Stimulated activated memory B cell treated with anti-CD40 and anti-IgM and Interleukin-4, amounts not matched to agents 10 μg/mL and 1 μg/mL and 100 μg/mL, for 72 hours (primary cell): ENCODE data around the gene SPINT1.
A peak's percentile ranks its signal among the peaks of the same experiment; 100 is the strongest.
"Not testable (repeated sequence)": the region's sequence is repeated elsewhere in the genome, so short reads cannot be mapped to it uniquely, and the experiment has no call there.

Experiments
- ATAC-seq: fragments of 150-1000 bp; cut with Tn5 transposase; 2 replicates; pipeline ENCODE4 v1.10.0; 2021
- H3K27ac Mint-ChIP-seq: one replicate; pipeline ENCODE4 v1.8.0; 2022; ENCODE audit warnings: mild to moderate bottlenecking, mixed read lengths
- H3K27me3 Mint-ChIP-seq: one replicate; pipeline ENCODE4 v1.8.0; 2022; ENCODE audit warnings: mixed read lengths
- H3K36me3 Mint-ChIP-seq: one replicate; pipeline ENCODE4 v1.8.0; 2022; ENCODE audit warnings: mixed read lengths
- H3K4me1 Mint-ChIP-seq: one replicate; pipeline ENCODE4 v1.8.0; 2022; ENCODE audit warnings: mixed read lengths
- H3K4me3 Mint-ChIP-seq: one replicate; pipeline ENCODE4 v1.8.0; 2022; ENCODE audit warnings: mild to moderate bottlenecking, moderate library complexity, mixed read lengths
- H3K9me3 Mint-ChIP-seq: one replicate; pipeline ENCODE4 v1.8.0; 2022; ENCODE audit warnings: mixed read lengths

SPINT1 gene

GRCh38 chr15:40845511-40846284, 1.9 kb downstream of the SPINT1 start:
- Mint-ChIP-seq H3K27ac (peak overlapping the region; percentile 59), H3K4me1 (peaks cover 39% of the 10 kb centered on the region), H3K9me3 (no peaks in the 10 kb centered on the region), H3K4me3 (peak overlapping the region; percentile 87), H3K27me3 (no peaks in the 10 kb centered on the region), H3K36me3 (peaks cover 5% of the 10 kb centered on the region)
- ATAC-seq = no peak

- no peak for ATAC-seq
- H3K9me3 Mint-ChIP-seq = no peaks in the 10 kb centered on the region
- H3K4me3 Mint-ChIP-seq = peak overlapping the region; percentile 46
- H3K4me1 Mint-ChIP-seq = peaks cover 39% of the 10 kb centered on the region
- no peaks in the 10 kb centered on the region for H3K27me3 Mint-ChIP-seq
- peaks cover 14% of the 10 kb centered on the region for H3K36me3 Mint-ChIP-seq
- H3K27ac Mint-ChIP-seq = peak overlapping the region; percentile 59
Measured at GRCh38 chr15:40846841-40847222, 3.0 kb downstream of the SPINT1 start.

GRCh38 chr15:40847223-40847961, 3.5 kb downstream of the SPINT1 start:
- H3K9me3 Mint-ChIP-seq = no peaks in the 10 kb centered on the region
- peaks cover 14% of the 10 kb centered on the region for H3K36me3 Mint-ChIP-seq
- peak overlapping the region; percentile 46 for H3K4me3 Mint-ChIP-seq
- H3K27me3 Mint-ChIP-seq = no peaks in the 10 kb centered on the region
- peak overlapping the region; percentile 59 for H3K27ac Mint-ChIP-seq
- ATAC-seq = peak; percentile 72
- H3K4me1 Mint-ChIP-seq = peaks cover 39% of the 10 kb centered on the region

GRCh38 chr15:40850576-40851112, 6.8 kb downstream of the SPINT1 start:
- no peak overlapping the region for H3K27ac Mint-ChIP-seq
- no peaks in the 10 kb centered on the region for H3K9me3 Mint-ChIP-seq
- ATAC-seq = no peak
- peaks cover 28% of the 10 kb centered on the region for H3K36me3 Mint-ChIP-seq
- peaks cover 27% of the 10 kb centered on the region for H3K4me1 Mint-ChIP-seq
- no peak overlapping the region for H3K4me3 Mint-ChIP-seq
- no peaks in the 10 kb centered on the region for H3K27me3 Mint-ChIP-seq

- ATAC-seq = no peak
- peaks cover 35% of the 10 kb centered on the region for H3K36me3 Mint-ChIP-seq
- no peaks in the 10 kb centered on the region for H3K27me3 Mint-ChIP-seq
- peak overlapping the region; percentile 6 for H3K27ac Mint-ChIP-seq
- H3K4me1 Mint-ChIP-seq = peaks cover 11% of the 10 kb centered on the region
- no peaks in the 10 kb centered on the region for H3K9me3 Mint-ChIP-seq
- H3K4me3 Mint-ChIP-seq = no peak overlapping the region
Measured at GRCh38 chr15:40852529-40852928, 8.7 kb downstream of the SPINT1 start.

DNA sequence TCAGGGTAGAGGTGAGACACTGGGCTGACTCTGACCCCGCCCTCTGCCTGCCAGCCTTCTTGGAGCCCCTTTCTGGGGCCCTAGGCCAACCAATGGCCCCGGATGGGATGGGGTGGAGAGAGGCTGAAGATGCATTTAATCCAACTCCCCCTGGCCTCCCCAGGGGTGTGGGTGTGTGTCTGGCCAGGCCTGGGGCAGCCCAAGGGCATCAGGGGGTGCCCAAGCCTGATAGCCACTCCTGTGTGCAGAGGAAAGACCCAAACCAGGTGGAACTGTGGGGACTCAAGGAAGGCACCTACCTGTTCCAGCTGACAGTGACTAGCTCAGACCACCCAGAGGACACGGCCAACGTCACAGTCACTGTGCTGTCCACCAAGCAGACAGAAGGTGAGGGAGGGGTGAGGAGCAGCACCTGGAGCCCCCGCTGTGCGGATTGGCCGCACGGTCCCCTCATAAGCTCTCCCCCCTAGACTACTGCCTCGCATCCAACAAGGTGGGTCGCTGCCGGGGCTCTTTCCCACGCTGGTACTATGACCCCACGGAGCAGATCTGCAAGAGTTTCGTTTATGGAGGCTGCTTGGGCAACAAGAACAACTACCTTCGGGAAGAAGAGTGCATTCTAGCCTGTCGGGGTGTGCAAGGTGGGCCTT, 9.5 kb downstream of the SPINT1 start:
- H3K9me3 Mint-ChIP-seq = no peaks in the 10 kb centered on the region
- ATAC-seq = no peak

DNA sequence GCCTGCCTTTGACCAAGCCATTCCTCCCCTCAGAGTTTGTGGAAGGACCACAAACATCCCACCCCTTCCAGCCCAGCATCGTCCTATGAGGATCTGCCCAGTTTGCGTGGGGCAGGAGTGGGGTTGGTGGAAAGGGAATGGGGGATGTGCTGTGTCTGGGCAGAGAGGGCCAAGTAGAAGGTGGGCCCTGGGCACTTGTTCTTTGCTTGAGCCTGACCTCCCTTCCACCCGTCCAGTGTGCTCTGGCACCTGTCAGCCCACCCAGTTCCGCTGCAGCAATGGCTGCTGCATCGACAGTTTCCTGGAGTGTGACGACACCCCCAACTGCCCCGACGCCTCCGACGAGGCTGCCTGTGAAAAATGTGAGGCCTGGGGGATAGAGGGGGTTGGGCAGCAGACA, 10.3 kb downstream of the SPINT1 start:
- ATAC-seq = no peak
- H3K4me3 Mint-ChIP-seq = no peak overlapping the region
- H3K27ac Mint-ChIP-seq = no peak overlapping the region
- H3K36me3 Mint-ChIP-seq = peaks cover 35% of the 10 kb centered on the region
- H3K27me3 Mint-ChIP-seq = no peaks in the 10 kb centered on the region
- peaks cover 13% of the 10 kb centered on the region for H3K4me1 Mint-ChIP-seq
- H3K9me3 Mint-ChIP-seq = no peaks in the 10 kb centered on the region

More for the DNA sequence above, 9.5 kb downstream of the SPINT1 start:
- H3K27me3 Mint-ChIP-seq = no peaks in the 10 kb centered on the region
- no peak overlapping the region for H3K4me3 Mint-ChIP-seq
- H3K36me3 Mint-ChIP-seq = peaks cover 35% of the 10 kb centered on the region
- peaks cover 8% of the 10 kb centered on the region for H3K4me1 Mint-ChIP-seq
- no peak overlapping the region for H3K27ac Mint-ChIP-seq

GRCh38 chr15:40855706-40856234, 11.9 kb downstream of the SPINT1 start:
- no peak overlapping the region for H3K4me3 Mint-ChIP-seq

DNA sequence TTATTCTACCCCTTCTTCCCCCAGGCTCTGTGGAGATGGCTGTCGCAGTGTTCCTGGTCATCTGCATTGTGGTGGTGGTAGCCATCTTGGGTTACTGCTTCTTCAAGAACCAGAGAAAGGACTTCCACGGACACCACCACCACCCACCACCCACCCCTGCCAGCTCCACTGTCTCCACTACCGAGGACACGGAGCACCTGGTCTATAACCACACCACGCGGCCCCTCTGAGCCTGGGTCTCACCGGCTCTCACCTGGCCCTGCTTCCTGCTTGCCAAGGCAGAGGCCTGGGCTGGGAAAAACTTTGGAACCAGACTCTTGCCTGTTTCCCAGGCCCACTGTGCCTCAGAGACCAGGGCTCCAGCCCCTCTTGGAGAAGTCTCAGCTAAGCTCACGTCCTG, 12.9 kb downstream of the SPINT1 start:
- Mint-ChIP-seq H3K36me3 (peaks cover 21% of the 10 kb centered on the region), H3K27me3 (no peaks in the 10 kb centered on the region), H3K27ac (no peak overlapping the region), H3K4me3 (no peak overlapping the region), H3K4me1 (peaks cover 18% of the 10 kb centered on the region), H3K9me3 (no peaks in the 10 kb centered on the region)
- no peak for ATAC-seq

More at GRCh38 chr15:40855706-40856234, 11.9 kb downstream of the SPINT1 start:
- Mint-ChIP-seq H3K9me3 (no peaks in the 10 kb centered on the region), H3K27ac (no peak overlapping the region), H3K4me1 (peaks cover 18% of the 10 kb centered on the region), H3K36me3 (peaks cover 29% of the 10 kb centered on the region), H3K27me3 (no peaks in the 10 kb centered on the region)
- ATAC-seq = no peak

- peak overlapping the region; percentile 59 for H3K27ac Mint-ChIP-seq
- peaks cover 21% of the 10 kb centered on the region for H3K36me3 Mint-ChIP-seq
Measured at GRCh38 chr15:40857601-40858341, 13.9 kb downstream of the SPINT1 start.

DNA sequence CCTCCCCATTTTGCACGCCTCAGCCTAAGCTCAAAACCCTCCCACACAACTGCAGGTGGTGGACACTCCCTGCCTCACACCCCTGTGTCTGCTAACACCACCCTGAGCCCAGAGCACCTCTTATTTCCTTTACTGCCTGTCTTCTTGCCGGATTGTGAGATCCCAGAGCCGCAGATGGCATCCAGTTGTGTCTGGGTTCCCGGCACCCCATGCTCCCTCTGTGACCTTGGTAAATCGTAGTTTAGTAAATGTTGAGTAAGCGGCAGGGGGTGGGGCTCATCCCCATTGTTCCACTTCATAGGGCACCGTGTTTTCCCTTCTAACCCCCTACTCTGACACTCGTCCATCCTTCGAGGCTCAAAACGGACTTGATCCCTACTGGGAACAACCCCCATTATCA, 14.9 kb downstream of the SPINT1 start:
- ATAC-seq = no peak
- no peak overlapping the region for H3K27ac Mint-ChIP-seq
- H3K9me3 Mint-ChIP-seq = no peaks in the 10 kb centered on the region
- peaks cover 9% of the 10 kb centered on the region for H3K27me3 Mint-ChIP-seq
- H3K4me3 Mint-ChIP-seq = no peak overlapping the region
- H3K4me1 Mint-ChIP-seq = peaks cover 18% of the 10 kb centered on the region
- H3K36me3 Mint-ChIP-seq = peaks cover 19% of the 10 kb centered on the region

More at GRCh38 chr15:40857601-40858341, 13.9 kb downstream of the SPINT1 start:
- ATAC-seq = peak; percentile 78
- Mint-ChIP-seq H3K4me3 (no peak overlapping the region), H3K27me3 (peaks cover 4% of the 10 kb centered on the region), H3K4me1 (peaks cover 18% of the 10 kb centered on the region), H3K9me3 (no peaks in the 10 kb centered on the region)

GRCh38 chr15:40859206-40859851, 15.5 kb downstream of the SPINT1 start:
- no peak overlapping the region for H3K4me3 Mint-ChIP-seq
- peaks cover 12% of the 10 kb centered on the region for H3K36me3 Mint-ChIP-seq
- peak; percentile 86 for ATAC-seq

DNA sequence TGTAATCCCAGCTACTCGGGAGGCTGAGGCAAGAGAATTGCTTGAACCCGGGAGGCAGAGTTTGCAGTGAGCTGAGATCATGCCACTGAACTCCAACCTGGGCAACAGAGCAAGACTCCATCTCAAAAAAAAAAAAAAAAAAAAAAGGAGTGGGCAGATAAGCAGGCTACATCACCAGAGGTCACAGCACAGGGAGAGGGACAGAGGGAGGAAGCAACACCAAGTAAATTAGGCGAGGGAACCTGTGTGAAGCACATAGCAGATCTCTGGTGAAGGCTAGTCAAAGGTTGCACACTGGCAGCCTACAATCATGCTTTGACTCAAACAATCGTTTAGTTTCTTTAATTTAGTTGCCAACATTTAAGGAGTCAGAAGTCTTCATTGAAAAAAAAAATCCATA, 17.3 kb downstream of the SPINT1 start:
- ATAC-seq, H3K36me3 Mint-ChIP-seq, H3K27ac Mint-ChIP-seq: not testable (repeated sequence)

More at GRCh38 chr15:40859206-40859851, 15.5 kb downstream of the SPINT1 start:
- no peaks in the 10 kb centered on the region for H3K9me3 Mint-ChIP-seq
- peaks cover 18% of the 10 kb centered on the region for H3K4me1 Mint-ChIP-seq
- H3K27me3 Mint-ChIP-seq = peaks cover 9% of the 10 kb centered on the region
- H3K27ac Mint-ChIP-seq = no peak overlapping the region

DNA sequence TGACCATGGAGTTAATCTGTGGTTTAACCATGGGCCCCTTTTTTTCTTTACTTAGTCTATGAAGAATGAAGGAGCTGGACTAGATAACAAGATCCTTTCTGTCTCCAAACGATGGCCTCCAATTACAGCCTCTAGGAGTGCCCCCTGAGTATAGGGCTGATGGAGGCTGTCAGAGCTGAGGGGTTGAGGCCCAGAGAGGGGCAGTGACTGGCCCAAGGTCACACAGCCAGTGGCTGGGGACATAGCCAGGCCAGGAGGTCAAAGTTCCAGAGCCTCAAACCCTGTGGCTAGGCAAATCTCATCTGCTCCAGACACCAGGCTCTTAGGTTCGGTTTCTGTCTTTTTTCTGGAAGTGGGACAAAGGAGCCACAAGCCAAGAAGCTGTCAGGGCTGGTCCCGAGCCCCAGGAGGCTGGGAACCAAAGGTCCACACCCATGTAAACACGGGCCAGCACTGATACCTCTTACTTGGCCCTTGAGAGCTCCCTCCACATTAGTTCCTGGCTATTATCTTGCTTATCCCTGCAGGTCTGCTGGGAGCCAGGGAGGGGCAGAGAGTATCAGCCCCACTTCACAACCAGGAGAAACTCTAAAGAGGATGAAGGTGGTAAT, 19.9 kb downstream of the SPINT1 start:
- peaks cover 10% of the 10 kb centered on the region for H3K4me1 Mint-ChIP-seq
- no peak overlapping the region for H3K27ac Mint-ChIP-seq
- H3K4me3 Mint-ChIP-seq = no peak overlapping the region
- no peaks in the 10 kb centered on the region for H3K9me3 Mint-ChIP-seq
- H3K36me3 Mint-ChIP-seq = no peaks in the 10 kb centered on the region
- no peak for ATAC-seq
- H3K27me3 Mint-ChIP-seq = peaks cover 9% of the 10 kb centered on the region

More for the DNA sequence above, 17.3 kb downstream of the SPINT1 start:
- H3K27me3 Mint-ChIP-seq, H3K4me3 Mint-ChIP-seq, H3K9me3 Mint-ChIP-seq: not testable (repeated sequence)
- H3K4me1 Mint-ChIP-seq = peaks cover 18% of the 10 kb centered on the region
